K562 (cell line): ENCODE measurements around the gene ADAMTS20. TPM values are rescaled to one million over a fixed set of nuclear protein-coding genes. Genes with fewer than 3 reads are reported as not detected.

Experiments
- ATAC-seq: fragments of 200-7000 bp; cut with Tn5 transposase; 3 replicates; pipeline ENCODE4 v1.9.1; 2020; ENCODE audit warnings: moderate library complexity
- BruUV-seq: library from RNA; stranded (reverse); fragments of 400-500 nt; replicated peaks from 2 replicates; lab custom pipeline; 2021; lab: Mats Ljungman, UMichigan
- CTCF ChIA-PET: fragments of 300-600 bp; formaldehyde crosslinking; extraction: SDS; loops from one replicate; lab custom pipeline; 2021; ENCODE audit warnings: low intra/inter-chr PET ratio; lab: Yijun Ruan, JAX
- POLR2A ChIA-PET: fragments of 300-600, 350-650 bp; sonication (Branson Sonifier 250); formaldehyde crosslinking; extraction: SDS; loops from one replicate; lab custom pipeline; 2021; ENCODE audit warnings: antibody characterized with exemption, inconsistent platforms; lab: Yijun Ruan, JAX
- DNase-seq, 4 experiments: peaks; one replicate each; pipeline versions ENCODE4 v3.0.0 to v3.0.0-alpha.2; 2011 to 2018; ENCODE audit warnings: low spot score in 3 of 4, mixed read lengths in 3 of 4; ENCODE audit errors: extremely low read depth in 1 of 4
- FAIRE-seq: peaks from 2 replicates; lab custom pipeline; 2011; peaks lifted over from hg19 to GRCh38; lab: Jason Lieb, UNC
- H2AFZ ChIP-seq: 2 replicates; pipeline ENCODE4 v1.6.0; 2011; ENCODE audit warnings: low read depth, low read length, control low read depth, inconsistent platforms
- H3K27ac ChIP-seq: fragments of 200-600 bp; 3 replicates; pipeline ENCODE4 v1.8.0; 2011; ENCODE audit warnings: low read depth, mild to moderate bottlenecking, control low read depth, inconsistent platforms, low read length, moderate library complexity, mixed read lengths; ENCODE audit errors: extremely low read depth
- H3K27me3 ChIP-seq, 2 experiments: fragments of 300-600 bp in 1 of 2; 2 replicates in 1 of 2; 3 replicates in 1 of 2; pipeline versions ENCODE4 v1.6.0 to v1.8.0; 2011; ENCODE audit warnings: inconsistent platforms in 2 of 2, low read length in 2 of 2, mild to moderate bottlenecking in 1 of 2, mixed read lengths in 1 of 2, moderate library complexity in 1 of 2; ENCODE audit not compliant: control insufficient read depth in 2 of 2, insufficient read depth in 2 of 2
- H3K36me3 ChIP-seq: fragments of 300-600 bp; 3 replicates; pipeline ENCODE4 v1.8.0; 2011; ENCODE audit warnings: mild to moderate bottlenecking, low read length, inconsistent platforms; ENCODE audit not compliant: control insufficient read depth, insufficient read depth
- H3K4me1 ChIP-seq, 2 experiments: fragments of 200-600 bp in 1 of 2; replicated peaks in 1 of 2; 2 replicates in 1 of 2; 3 replicates in 1 of 2; pipeline versions ENCODE4 v1.5.1 to v1.8.0; 2011; ENCODE audit warnings: inconsistent platforms in 2 of 2, low read length in 2 of 2, mild to moderate bottlenecking in 1 of 2, mixed read lengths in 1 of 2, moderate library complexity in 1 of 2; ENCODE audit not compliant: control insufficient read depth in 2 of 2, insufficient read depth in 2 of 2
- H3K4me2 ChIP-seq: 2 replicates; pipeline ENCODE4 v1.6.1; 2011; ENCODE audit warnings: low read length, control low read depth, inconsistent platforms, mixed read lengths; ENCODE audit not compliant: insufficient read depth
- H3K4me3 ChIP-seq: fragments of 200-600 bp; sonication (generic), shearing (Covaris generic); 2 replicates; pipeline ENCODE4 v1.5.1; 2016; ENCODE audit warnings: control low read depth, inconsistent platforms
- H3K79me2 ChIP-seq: fragments of 200-600 bp; 3 replicates; pipeline ENCODE4 v1.8.0; 2011; ENCODE audit warnings: low read length, inconsistent platforms; ENCODE audit not compliant: control insufficient read depth, insufficient read depth
- H3K9ac ChIP-seq, 2 experiments: 2 replicates each; pipeline versions ENCODE4 v1.6.0 to v1.6.1; 2011; ENCODE audit warnings: low read depth in 2 of 2, low read length in 2 of 2, control low read depth in 1 of 2, inconsistent platforms in 1 of 2, mild to moderate bottlenecking in 1 of 2, mixed read lengths in 1 of 2; ENCODE audit not compliant: insufficient read depth in 1 of 2
- H3K9me1 ChIP-seq: one replicate; pipeline ENCODE4 v1.6.0; 2011; ENCODE audit warnings: inconsistent platforms, mild to moderate bottlenecking, low read length, moderate library complexity; ENCODE audit not compliant: control insufficient read depth, insufficient read depth
- H3K9me3 ChIP-seq: replicated peaks from 2 replicates; pipeline ENCODE4 v1.5.1; 2011; ENCODE audit warnings: low read depth, low read length, inconsistent platforms; ENCODE audit not compliant: control insufficient read depth, insufficient read depth
- H4K20me1 ChIP-seq: replicated peaks from 2 replicates; pipeline ENCODE4 v1.6.1; 2011; ENCODE audit warnings: low read length, inconsistent platforms, mixed read lengths; ENCODE audit not compliant: control insufficient read depth, insufficient read depth
- ATF1 ChIP-seq, 2 experiments: fragments of 450-650 bp in 1 of 2; IDR thresholded peaks; 2 replicates each; pipeline ENCODE4 v1.6.1; 2016; ENCODE audit warnings: missing compliant biosample characterization in 1 of 2, missing genetic modification characterization in 1 of 2
- CAMTA2 ChIP-seq: fragments of 250-450 bp; sonication (Bioruptor Pico); conservative IDR thresholded peaks from 2 replicates; pipeline ENCODE4 v1.5.1; 2022
- CBFB ChIP-seq: sonication (generic); formaldehyde crosslinking; IDR thresholded peaks from 2 replicates; pipeline ENCODE4 v1.4.0; 2020; ENCODE audit warnings: mild to moderate bottlenecking, missing genetic modification reagents
- EP300 ChIP-seq: IDR thresholded peaks from 2 replicates; pipeline ENCODE4 v1.6.1; 2012; ENCODE audit warnings: low read length, improper control_type of control experiment
- HDAC1 ChIP-seq, 2 experiments: fragments of 450-650 bp; IDR thresholded peaks; 2 replicates each; pipeline ENCODE4 v1.6.1; 2016 to 2017; ENCODE audit warnings: inconsistent platforms in 1 of 2, mild to moderate bottlenecking in 1 of 2, moderate library complexity in 1 of 2
- KDM2B ChIP-seq: fragments of 250-450 bp; sonication (Bioruptor Pico); IDR thresholded peaks from 2 replicates; pipeline ENCODE4 v1.8.0; 2021; ENCODE audit warnings: mild to moderate bottlenecking, moderate library complexity
- NRF1 ChIP-seq, 2 experiments: fragments of 450-650 bp; IDR thresholded peaks in 1 of 2; conservative IDR thresholded peaks in 1 of 2; 2 replicates each; pipeline ENCODE4 v1.6.1; 2014; ENCODE audit warnings: mild to moderate bottlenecking in 2 of 2
- PHB ChIP-seq: fragments of 250-450 bp; sonication (Bioruptor Pico); IDR thresholded peaks from 2 replicates; pipeline ENCODE4 v1.5.0; 2021
- POLR3A ChIP-seq: IDR thresholded peaks from 2 replicates; pipeline ENCODE4 v1.6.1; 2011; ENCODE audit warnings: borderline replicate concordance, mild to moderate bottlenecking, moderate library complexity; ENCODE audit not compliant: insufficient read length, insufficient read depth; ENCODE audit errors: extremely low read depth
- ZNF311 ChIP-seq: fragments of 250-450 bp; sonication (Bioruptor Pico); IDR thresholded peaks from 2 replicates; pipeline ENCODE4 v1.4.0; 2020; ENCODE audit warnings: mild to moderate bottlenecking, moderate library complexity
- ZNF318 ChIP-seq, 2 experiments: fragments of 450-650 bp; IDR thresholded peaks; 2 replicates each; pipeline ENCODE4 v1.6.1; 2016; ENCODE audit warnings: mild to moderate bottlenecking in 2 of 2, borderline replicate concordance in 1 of 2, low read depth in 1 of 2, moderate library complexity in 1 of 2
- ZNF740 ChIP-seq, 3 experiments: fragments of 200-800 bp in 1 of 3; sonication (Bioruptor generic) in 1 of 3; sonication (generic) in 1 of 3; formaldehyde crosslinking in 1 of 3; IDR thresholded peaks; 2 replicates each; pipeline versions ENCODE4 v1.6.1 to v1.8.0; 2016 to 2022; ENCODE audit warnings: mild to moderate bottlenecking in 2 of 3, missing compliant biosample characterization in 2 of 3, missing genetic modification characterization in 2 of 3, missing genetic modification reagents in 1 of 3
- WGBS: fragments of 100-300 bp; shearing (Covaris generic); methylation state at CpG from one replicate; pipeline ENCODE4 v1.1.6; 2016; ENCODE audit warnings: low coverage, mixed read lengths; ENCODE audit not compliant: insufficient coverage; ENCODE audit errors: missing lambda C conversion rate; 5-methylcytosine and 5-hydroxymethylcytosine counted together
- in situ Hi-C: fragments of 300-500 bp; cut with MboI; formaldehyde crosslinking; loops from 4 replicates; pipeline ENCODE4 v1.15.0; 2018; ENCODE audit warnings: inconsistent platforms, mixed read lengths
- intact Hi-C: fragments of 100-400 bp; cut with micrococcal nuclease; formaldehyde crosslinking; loops from 2 replicates; pipeline ENCODE4 v1.14.2; 2022
- polyA plus RNA-seq, 8 experiments: library from polyadenylated mRNA; depleted of rRNA in 4 of 8; stranded (reverse) in 5 of 8; unstranded in 3 of 8; fragments of >200 nt; fragmentation: Nextera tagmentation in 2 of 8; fragmentation: Illumina TruSeq in 1 of 8; extraction: Ambion mirVana in 2 of 8; extraction: Trizol in 1 of 8; gene quantifications; 2 replicates each; pipeline versions ENCODE4 v1.2.1 to v1.2.3, GENCODE V29; 2011 to 2014; ENCODE audit warnings: inconsistent platforms in 1 of 8, missing spikeins in 1 of 8
- total RNA-seq, 7 experiments: library from RNA; depleted of rRNA in 6 of 7; stranded (reverse); fragments of >200 nt in 6 of 7; fragmentation: Illumina TruSeq in 2 of 7; extraction: Trizol in 2 of 7; gene quantifications; 2 replicates each; pipeline versions ENCODE4 v1.2.1 to v1.2.3, GENCODE V29; 2011 to 2021; ENCODE audit warnings: low replicate concordance in 1 of 7

Gene ADAMTS20
- total and polyA plus RNA-seq, 9 of the 15 experiments (the other 6 are each of a cell fraction or from before 2014, with no cell fraction given), result 0.01 to 0.84 (median 0.07) TPM; not detected in 2

DNA sequence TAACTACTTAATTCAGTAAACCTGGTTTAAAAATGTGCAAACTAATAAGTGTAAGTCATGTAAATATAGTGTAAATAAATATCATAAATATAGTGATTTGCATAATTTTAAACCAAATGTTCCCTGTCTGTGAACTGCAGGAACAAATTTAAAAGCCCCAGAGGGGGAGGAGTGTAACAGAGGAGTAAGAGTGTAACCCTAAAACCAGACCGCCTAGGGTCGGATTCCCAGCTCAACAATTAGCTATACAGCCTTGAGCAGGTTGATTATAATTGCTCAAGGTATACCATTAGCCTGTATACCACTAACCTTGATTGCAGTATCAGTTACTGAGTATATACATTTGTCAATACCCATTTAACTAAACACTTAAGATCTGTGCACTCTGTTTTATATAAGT, 218.4 kb downstream of the ADAMTS20 start:
- Histone ChIP-seq H3K9me1 (no peaks in the 10 kb centered on the region), H3K9ac (no peak overlapping the region), H4K20me1 (no peaks in the 10 kb centered on the region), H3K9me3 (no peaks in the 10 kb centered on the region; the same call in 1 of the 2 replicates), H3K79me2 (no peaks in the 10 kb centered on the region), H3K27ac (no peak overlapping the region), H2AFZ (no peak overlapping the region), H3K36me3 (no peaks in the 10 kb centered on the region), H3K4me2 (no peak overlapping the region), H3K4me3 (no peak overlapping the region), H3K4me1 (no peaks in the 10 kb centered on the region), H3K27me3 (no peaks in the 10 kb centered on the region)
- WGBS, result 12% methylated on average over 2 of the region's 2 CpGs
- no peak for ATAC-seq
- intact Hi-C loops, result no loop called here
- CTCF ChIA-PET, result no interaction called here
- POLR2A ChIA-PET, result no interaction called here
- no peak for DNase-seq
- no TSS peak for BruUV-seq
- FAIRE-seq, result no peak
- in situ Hi-C loops, result no loop called here
- TF ChIP-seq ZNF311 (CRISPR knock-in tag) (no peak), KDM2B (CRISPR knock-in tag) (no peak), ATF1 (CRISPR knock-in tag; IDR thresholded peaks at IDR 0.05) (no peak), ATF1 (tag; IDR thresholded peaks at IDR 0.05) (no peak), CAMTA2 (CRISPR knock-in tag) (no peak), POLR3A (no peak), CBFB (CRISPR knock-in tag) (no peak), PHB (CRISPR knock-in tag) (no peak), NRF1 (conservative IDR thresholded peaks at IDR 0.05 in 1 of 2, IDR thresholded peaks at IDR 0.05 in 1 of 2) (no peak), HDAC1 (IDR thresholded peaks at IDR 0.05) (no peak), ZNF740 (CRISPR knock-in tag; IDR thresholded peaks at IDR 0.05) (no peak), ZNF740 (tag; IDR thresholded peaks at IDR 0.05) (no peak), EP300 (no peak), ZNF318 (IDR thresholded peaks at IDR 0.05; ENCODE audit: borderline replicate concordance in 1 of 2, low read depth in 1 of 2) (no peak)
